CD14-positive monocyte (primary cell): ENCODE results near the gene ADRM1. TPM values are rescaled to one million over a fixed set of nuclear protein-coding genes. Genes with fewer than 3 reads are reported as not detected.

Experiments
- DNase-seq, 3 donors: peaks; one replicate each; pipeline ENCODE4 v3.0.0-alpha.2; 2011 to 2022
- H2AFZ ChIP-seq: 2 replicates; pipeline ENCODE4 v1.6.0; 2012; ENCODE audit warnings: mild to moderate bottlenecking, low read depth, low read length, inconsistent platforms; ENCODE audit not compliant: insufficient read depth, poor library complexity, severe bottlenecking
- H3K27ac ChIP-seq, 2 donors: 1 replicate in 1 of 2; 2 replicates in 1 of 2; pipeline ENCODE4 v1.5.1; 2012 to 2013; ENCODE audit warnings: low read length in 2 of 2, control low read depth in 1 of 2, inconsistent platforms in 1 of 2, low read depth in 1 of 2, mild to moderate bottlenecking in 1 of 2
- H3K27me3 ChIP-seq, 2 donors: one replicate each; pipeline versions ENCODE4 v1.6.0 to v1.6.1; 2011 to 2013; ENCODE audit warnings: low read length in 2 of 2; ENCODE audit not compliant: control insufficient read depth in 2 of 2, insufficient read depth in 2 of 2
- H3K36me3 ChIP-seq, 2 donors: replicated peaks in 1 of 2; 1 replicate in 1 of 2; 2 replicates in 1 of 2; pipeline versions ENCODE4 v1.5.1 to v1.6.1; 2012 to 2013; ENCODE audit warnings: low read length in 2 of 2, control low read depth in 1 of 2, inconsistent platforms in 1 of 2, mild to moderate bottlenecking in 1 of 2; ENCODE audit not compliant: insufficient read depth in 2 of 2, control insufficient read depth in 1 of 2
- H3K4me1 ChIP-seq, 2 donors: 1 replicate in 1 of 2; 2 replicates in 1 of 2; pipeline versions ENCODE4 v1.5.1 to v1.6.1; 2012 to 2013; ENCODE audit warnings: low read length in 2 of 2, control low read depth in 1 of 2, inconsistent platforms in 1 of 2, mild to moderate bottlenecking in 1 of 2, moderate library complexity in 1 of 2; ENCODE audit not compliant: insufficient read depth in 2 of 2, control insufficient read depth in 1 of 2
- H3K4me2 ChIP-seq: replicated peaks from 2 replicates; pipeline ENCODE3; 2012; ENCODE audit warnings: low read length, moderate library complexity, mild to moderate bottlenecking; ENCODE audit not compliant: poor library complexity, severe bottlenecking; ENCODE audit errors: extremely low read depth
- H3K4me3 ChIP-seq, 3 experiments: fragments of 200-600 bp in 1 of 3; sonication (generic) in 1 of 3; replicated peaks in 1 of 3; 1 replicate in 2 of 3; 2 replicates in 1 of 3; pipeline ENCODE4 v1.5.1; 2011 to 2013; ENCODE audit warnings: low read length in 3 of 3, mild to moderate bottlenecking in 3 of 3, control low read depth in 2 of 3, low read depth in 2 of 3, inconsistent platforms in 1 of 3, moderate library complexity in 1 of 3
- H3K79me2 ChIP-seq: 2 replicates; pipeline ENCODE4 v1.6.0; 2012; ENCODE audit warnings: mild to moderate bottlenecking, control low read depth, inconsistent platforms, low read length, moderate library complexity; ENCODE audit not compliant: insufficient read depth
- H3K9ac ChIP-seq: 2 replicates; pipeline ENCODE4 v1.6.0; 2017; ENCODE audit warnings: low read length, mild to moderate bottlenecking; ENCODE audit not compliant: insufficient read depth, poor library complexity, severe bottlenecking
- H3K9me3 ChIP-seq, 2 donors: replicated peaks in 1 of 2; 1 replicate in 1 of 2; 2 replicates in 1 of 2; pipeline versions ENCODE4 v1.5.1 to v1.6.1; 2012 to 2013; ENCODE audit warnings: low read length in 2 of 2, control low read depth in 1 of 2; ENCODE audit not compliant: control insufficient read depth in 1 of 2, insufficient read depth in 1 of 2
- H4K20me1 ChIP-seq: 2 replicates; pipeline ENCODE4 v1.6.0; 2012; ENCODE audit warnings: mild to moderate bottlenecking, low read length, control low read depth, moderate library complexity; ENCODE audit not compliant: insufficient read depth
- H3K27ac Mint-ChIP-seq, 7 donors: one replicate each; pipeline ENCODE4 v1.8.0; 2020; ENCODE audit warnings: mild to moderate bottlenecking in 7 of 7, mixed read lengths in 7 of 7, moderate library complexity in 6 of 7, inconsistent platforms in 2 of 7
- H3K27me3 Mint-ChIP-seq, 3 donors: one replicate each; pipeline ENCODE4 v1.8.0; 2021 to 2022; ENCODE audit warnings: low read depth in 3 of 3, mild to moderate bottlenecking in 3 of 3, mixed read lengths in 3 of 3, moderate library complexity in 3 of 3, inconsistent platforms in 1 of 3
- H3K36me3 Mint-ChIP-seq, 2 donors: one replicate each; pipeline ENCODE4 v1.8.0; 2020; ENCODE audit warnings: mixed read lengths in 2 of 2, inconsistent platforms in 1 of 2, mild to moderate bottlenecking in 1 of 2
- H3K4me1 Mint-ChIP-seq: one replicate; pipeline ENCODE4 v1.8.0; 2020; ENCODE audit warnings: mild to moderate bottlenecking, mixed read lengths
- H3K4me3 Mint-ChIP-seq, 2 donors: one replicate each; pipeline ENCODE4 v1.8.0; 2020; ENCODE audit warnings: mild to moderate bottlenecking in 2 of 2, mixed read lengths in 2 of 2, moderate library complexity in 1 of 2
- H3K9me3 Mint-ChIP-seq, 7 donors: one replicate each; pipeline ENCODE4 v1.8.0; 2020 to 2022; ENCODE audit warnings: mixed read lengths in 7 of 7, mild to moderate bottlenecking in 6 of 7, moderate library complexity in 6 of 7, inconsistent platforms in 2 of 7
- CTCF ChIP-seq: fragments of 200-600 bp; IDR thresholded peaks from one replicate; pipeline ENCODE4 v1.8.0; 2022; ENCODE audit warnings: antibody characterized with exemption, mild to moderate bottlenecking
- WGBS: methylation state at CpG from one replicate; pipeline ENCODE4 v1.1.5; 2013; ENCODE audit warnings: missing lambda C conversion rate; ENCODE audit not compliant: insufficient coverage; 5-methylcytosine and 5-hydroxymethylcytosine counted together
- intact Hi-C, 2 donors: fragments of 100-400 bp; cut with micrococcal nuclease; formaldehyde crosslinking; loops; one replicate each; pipeline versions ENCODE4 v1.15.0 to v1.15.1; 2023
- polyA plus RNA-seq, 3 donors: library from polyadenylated mRNA; depleted of rRNA in 1 of 3; unstranded in 2 of 3; stranded (reverse) in 1 of 3; fragments of 300-500 nt in 2 of 3; fragments of >200 nt in 1 of 3; fragmentation: Illumina TruSeq in 2 of 3; gene quantifications; 1 replicate in 2 of 3; 2 replicates in 1 of 3; pipeline ENCODE4 v1.2.3, GENCODE V29; 2012 to 2021

Gene ADRM1
- polyA plus RNA-seq, 3 donors = 63.3 to 81.5 (median 72.5) TPM

GRCh38 chr20:62344092-62344491 lies 41.3 kb downstream of the ADRM1 start:
- Mint-ChIP-seq H3K4me1 (peaks cover 11% of the 10 kb centered on the region), H3K4me3 (no peak overlapping the region), H3K36me3 (no peaks in the 10 kb centered on the region), H3K27ac (no peak overlapping the region), H3K9me3 (peaks cover 3 to 17% (median 9%) of the 10 kb centered on the region in 7 donors), H3K27me3 (peaks cover 5 to 13% (median 9%) of the 10 kb centered on the region in 3 donors)
- Histone ChIP-seq H3K9me3 (no peaks in the 10 kb centered on the region), H3K4me3 (no peak overlapping the region), H3K9ac (no peak overlapping the region), H3K27me3 (no peaks in the 10 kb centered on the region), H2AFZ (no peak overlapping the region), H3K4me1 (peaks cover 11 to 12% of the 10 kb centered on the region in 2 donors), H4K20me1 (no peaks in the 10 kb centered on the region), H3K27ac (no peak overlapping the region), H3K36me3 (no peaks in the 10 kb centered on the region), H3K4me2 (no peak overlapping the region), H3K79me2 (no peaks in the 10 kb centered on the region)
- WGBS = 100% methylated on average over 1 of the region's 5 CpGs
- intact Hi-C loops = no loop called here
- no peak for TF ChIP-seq CTCF
- DNase-seq = no peak

GRCh38 chr20:62344782-62345181 lies 42.0 kb downstream of the ADRM1 start:
- Histone ChIP-seq H3K27me3 (no peaks in the 10 kb centered on the region), H3K36me3 (no peaks in the 10 kb centered on the region), H3K27ac (no peak overlapping the region), H3K9me3 (no peaks in the 10 kb centered on the region), H3K4me2 (no peak overlapping the region), H3K4me1 (peaks cover 5 to 6% of the 10 kb centered on the region in 2 donors), H3K9ac (no peak overlapping the region), H3K79me2 (no peaks in the 10 kb centered on the region), H4K20me1 (no peaks in the 10 kb centered on the region), H3K4me3 (no peak overlapping the region), H2AFZ (no peak overlapping the region)
- no peak for TF ChIP-seq CTCF
- Mint-ChIP-seq H3K9me3 (peaks cover 3 to 19% (median 12%) of the 10 kb centered on the region in 7 donors), H3K27me3 (peaks cover 5 to 13% (median 8%) of the 10 kb centered on the region in 3 donors), H3K36me3 (no peaks in the 10 kb centered on the region), H3K27ac (no peak overlapping the region), H3K4me1 (peaks cover 5% of the 10 kb centered on the region), H3K4me3 (no peak overlapping the region)
- intact Hi-C loops = no loop called here
- no peak for DNase-seq
- WGBS = 76% methylated on average over 9 of the region's 10 CpGs
